Measurements from ENCODE around the gene IL17REL.

DNA sequence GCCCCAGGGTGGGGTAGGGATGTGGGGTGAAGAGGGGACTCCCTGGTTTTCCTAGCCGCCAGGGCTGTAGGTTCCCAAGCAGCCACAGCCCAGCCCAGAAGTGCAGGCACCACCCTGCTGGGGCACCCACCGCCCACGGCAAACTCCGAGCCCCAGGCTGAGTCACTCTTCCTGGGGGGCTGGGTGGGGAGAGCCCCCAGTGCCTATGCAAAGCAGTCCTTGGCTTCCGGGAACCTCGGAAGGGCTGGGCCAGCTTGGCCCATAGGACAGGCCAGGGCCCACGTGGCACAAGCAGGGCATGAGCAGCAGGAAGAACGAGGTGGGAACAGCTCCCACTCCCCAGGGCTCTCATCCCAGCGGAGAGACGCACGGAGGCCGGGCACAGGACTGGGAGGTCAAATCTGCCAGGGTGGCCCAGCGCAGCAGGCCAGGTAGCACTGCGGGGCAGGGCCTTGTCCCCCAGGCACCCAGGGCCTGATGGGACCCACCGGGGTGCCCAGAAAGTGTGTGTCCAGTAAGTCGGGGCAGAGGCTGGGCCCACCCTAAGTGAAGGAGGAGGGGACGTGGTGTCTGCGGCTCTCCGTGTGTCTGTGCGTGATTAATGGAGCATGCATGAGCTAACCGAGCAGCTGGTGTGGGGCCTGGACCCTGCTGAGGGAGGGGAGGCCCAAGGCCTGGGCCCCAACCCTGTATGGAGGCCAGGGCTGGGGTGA is 4.6 kb upstream of the IL17REL start:
- TF ChIP-seq EZH2 (IDR thresholded peaks at IDR 0.05) (no peak), POLR2AphosphoS5 (IDR thresholded peaks at IDR 0.05; ENCODE audit: borderline replicate concordance, low read depth, low read length) (no peak)
